Right cardiac atrium (tissue), 5 donors: ENCODE results near the gene RNASE7. TPM values are rescaled to one million over a fixed set of nuclear protein-coding genes. Genes with fewer than 3 reads are reported as not detected.
A peak's percentile ranks its signal among the peaks of the same experiment; 100 is the strongest.
"Not testable (repeated sequence)": the region's sequence is repeated elsewhere in the genome, so short reads cannot be mapped to it uniquely, and the experiment has no call there.

Source experiments
- ATAC-seq, 2 donors: fragments of 200-7000 bp; cut with Tn5 transposase; one replicate each; pipeline versions ENCODE4 v1.8.0 to v1.9.1; 2020; ENCODE audit warnings: moderate library complexity in 2 of 2, mild to moderate bottlenecking in 1 of 2
- DNase-seq, 3 donors: peaks; one replicate each; pipeline ENCODE4 v3.0.0-alpha.2; 2020
- H3K27ac ChIP-seq: one replicate; pipeline ENCODE4 v1.5.1; 2013; ENCODE audit warnings: mild to moderate bottlenecking, low read length, control low read depth, moderate library complexity
- H3K27me3 ChIP-seq: one replicate; pipeline ENCODE4 v1.6.1; 2013; ENCODE audit not compliant: control insufficient read depth, insufficient read depth
- H3K4me1 ChIP-seq: one replicate; pipeline ENCODE4 v1.6.1; 2013; ENCODE audit warnings: low read length; ENCODE audit not compliant: control insufficient read depth, insufficient read depth
- H3K4me3 ChIP-seq: one replicate; pipeline ENCODE4 v1.5.1; 2013; ENCODE audit warnings: low read length, control low read depth
- H3K9me3 ChIP-seq: one replicate; pipeline ENCODE4 v1.6.1; 2013; ENCODE audit warnings: low read length; ENCODE audit not compliant: control insufficient read depth
- WGBS: extraction: QIAGEN DNeasy Blood & Tissue Kit; methylation state at CpG from one replicate; pipeline ENCODE4 v1.1.7; 2013; 5-methylcytosine and 5-hydroxymethylcytosine counted together
- intact Hi-C, 4 donors: fragments of 100-400 bp; cut with DNase I; formaldehyde crosslinking; loops; one replicate each; pipeline versions ENCODE4 v1.11.0 to v1.14.0; 2022 to 2023
- polyA plus RNA-seq: library from polyadenylated mRNA; stranded (reverse); fragments of 200-250 nt; gene quantifications from one replicate; pipeline ENCODE4 v1.2.3, GENCODE V29; 2013
- total RNA-seq, 4 donors: library from RNA; stranded (reverse); fragmentation: NEBNext Ultra II Directional; extraction: Animal tissue kit (Norgen Biotek cat#: 25700); gene quantifications; one replicate each; pipeline ENCODE4 v1.2.1, GENCODE V29; 2021
- donor health status: healthy with polysubstance abuse.
- donor health status: DM: no; HTN: yes; CAD: no.
- donor health status: DM: no; HTN: no; CAD: no.
- donor health status: DM: no; HTN: yes; CAD: no; lungs with severe emphysema.
- donor health status: DM: yes; HTN: yes; CAD: no.

RNASE7 gene
- total and polyA plus RNA-seq, 5 donors, result not detected

GRCh38 chr14:21033133-21033698 lies 8.9 kb upstream of the RNASE7 start:
- no peak overlapping the region for H3K27ac ChIP-seq
- intact Hi-C loops, result no loop called here
- H3K9me3 ChIP-seq, result no peaks in the 10 kb centered on the region
- no peak overlapping the region for H3K4me3 ChIP-seq
- ATAC-seq (no peak), DNase-seq (no peak)
- H3K27me3 ChIP-seq, result no peaks in the 10 kb centered on the region
- no peaks in the 10 kb centered on the region for H3K4me1 ChIP-seq
- 82% methylated on average over 4 of the region's 4 CpGs for WGBS

- no peak for ATAC-seq
- WGBS, result 81% methylated on average over 5 of the region's 5 CpGs
- no peaks in the 10 kb centered on the region for H3K27me3 ChIP-seq
Measured at GRCh38 chr14:21034707-21035106, 7.5 kb upstream of the RNASE7 start, which contains the start of gene RNASE13. Gene RNASE13 (minus strand): TSS chr14:21034807. CDS start chr14:21034288, 519 bp downstream.

GRCh38 chr14:21036751-21037150 lies 5.4 kb upstream of the RNASE7 start:
- ATAC-seq (no peak), DNase-seq (no peak)
- WGBS, result 93% methylated on average over 7 of the region's 7 CpGs
- no peaks in the 10 kb centered on the region for H3K27me3 ChIP-seq
- no peak overlapping the region for H3K4me3 ChIP-seq
- intact Hi-C loops, result no loop called here
- no peaks in the 10 kb centered on the region for H3K9me3 ChIP-seq
- no peak overlapping the region for H3K27ac ChIP-seq
- H3K4me1 ChIP-seq, result peaks cover 7% of the 10 kb centered on the region

More at GRCh38 chr14:21034707-21035106, 7.5 kb upstream of the RNASE7 start, which contains the start of gene RNASE13:
- no peaks in the 10 kb centered on the region for H3K9me3 ChIP-seq
- no peak for DNase-seq
- H3K4me1 ChIP-seq, result peaks cover 5% of the 10 kb centered on the region
- no peak within 1 kb of the TSS for H3K4me3 ChIP-seq
- intact Hi-C loops, result no loop called here
- H3K27ac ChIP-seq, result no peak within 1 kb of the TSS

GRCh38 chr14:21037156-21037555 lies 5.0 kb upstream of the RNASE7 start:
- H3K4me3 ChIP-seq, result no peak overlapping the region
- no peak overlapping the region for H3K27ac ChIP-seq
- no peaks in the 10 kb centered on the region for H3K9me3 ChIP-seq
- intact Hi-C loops, result no loop called here
- DNase-seq, result no peak
- ATAC-seq, result no peak
- peaks cover 7% of the 10 kb centered on the region for H3K4me1 ChIP-seq
- no peaks in the 10 kb centered on the region for H3K27me3 ChIP-seq
- WGBS, result 81% methylated on average over 3 of the region's 3 CpGs

GRCh38 chr14:21038441-21039422 lies 3.4 kb upstream of the RNASE7 start:
- intact Hi-C loops, result no loop called here
- H3K4me3 ChIP-seq, result no peak overlapping the region
- H3K4me1 ChIP-seq, result peaks cover 22% of the 10 kb centered on the region

GRCh38 chr14:21039585-21040369 lies 2.4 kb upstream of the RNASE7 start:
- H3K27ac ChIP-seq, result peak overlapping the region; percentile 70
- peak; percentile 74 to 78 for ATAC-seq
- DNase-seq, result peak in 2 of 3 donors; percentile 58 to 67
- H3K4me1 ChIP-seq, result peaks cover 22% of the 10 kb centered on the region
- WGBS, result 44% methylated on average over 8 of the region's 8 CpGs
- H3K9me3 ChIP-seq, result no peaks in the 10 kb centered on the region
- no peaks in the 10 kb centered on the region for H3K27me3 ChIP-seq
- H3K4me3 ChIP-seq, result no peak overlapping the region
- intact Hi-C loops, result loop anchor here in 3 of 4 donors (1.0 to 10.0 kb wide), 4 partner anchors 25 to 182 kb away; no protein-coding TSS in a partner anchor

More at GRCh38 chr14:21038441-21039422, 3.4 kb upstream of the RNASE7 start:
- no peaks in the 10 kb centered on the region for H3K9me3 ChIP-seq
- peak; percentile 86 to 94 (median 92) for DNase-seq
- H3K27me3 ChIP-seq, result no peaks in the 10 kb centered on the region
- H3K27ac ChIP-seq, result peak overlapping the region; percentile 13
- peak; percentile 96 to 97 for ATAC-seq
- WGBS, result 10% methylated on average over 10 of the region's 10 CpGs

GRCh38 chr14:21040370-21040925 lies 1.7 kb upstream of the RNASE7 start:
- intact Hi-C loops, result loop anchor here in 3 of 4 donors (1.0 to 10.0 kb wide), 4 partner anchors 26 to 183 kb away; no protein-coding TSS in a partner anchor
- Histone ChIP-seq H3K9me3 (no peaks in the 10 kb centered on the region), H3K27ac (no peak overlapping the region), H3K27me3 (no peaks in the 10 kb centered on the region), H3K4me3 (no peak overlapping the region), H3K4me1 (peaks cover 22% of the 10 kb centered on the region)
- DNase-seq (no peak), ATAC-seq (no peak)
- WGBS, result 70% methylated on average over 8 of the region's 8 CpGs

- ATAC-seq, DNase-seq, H3K27ac ChIP-seq, H3K9me3 ChIP-seq, H3K4me3 ChIP-seq, H3K27me3 ChIP-seq: not testable (repeated sequence)
- intact Hi-C loops, result loop anchor here in 3 of 4 donors (1.0 to 10.0 kb wide), 4 partner anchors 26 to 184 kb away; no protein-coding TSS in a partner anchor
- H3K4me1 ChIP-seq, result peaks cover 22% of the 10 kb centered on the region
- 84% methylated on average over 3 of the region's 3 CpGs for WGBS
Measured at GRCh38 chr14:21040941-21041340, 1.2 kb upstream of the RNASE7 start.

- Histone ChIP-seq H3K4me3 (no peak overlapping the region), H3K27ac (no peak overlapping the region), H3K27me3 (no peaks in the 10 kb centered on the region), H3K4me1 (peaks cover 24% of the 10 kb centered on the region), H3K9me3 (no peaks in the 10 kb centered on the region)
- WGBS, result 51% methylated on average over 8 of the region's 8 CpGs
- no peak for DNase-seq
- intact Hi-C loops, result loop anchor here in 2 of 4 donors (5.0 to 10.0 kb wide), 2 partner anchors 68 to 186 kb away; no protein-coding TSS in a partner anchor
- ATAC-seq, result no peak
Measured at GRCh38 chr14:21042918-21043317, 756 bp downstream of the RNASE7 start.

GRCh38 chr14:21043387-21043973 lies 1.3 kb downstream of the RNASE7 start:
- no peak for ATAC-seq
- no peak overlapping the region for H3K27ac ChIP-seq

More at GRCh38 chr14:21043387-21043973, 1.3 kb downstream of the RNASE7 start:
- Histone ChIP-seq H3K4me1 (peaks cover 23% of the 10 kb centered on the region), H3K4me3 (no peak overlapping the region), H3K27me3 (no peaks in the 10 kb centered on the region), H3K9me3 (no peaks in the 10 kb centered on the region)
- 37% methylated on average over 2 of the region's 2 CpGs for WGBS
- no peak for DNase-seq
- intact Hi-C loops, result loop anchor here in 2 of 4 donors (5.0 to 10.0 kb wide), 2 partner anchors 69 to 186 kb away; no protein-coding TSS in a partner anchor
